Sciatic nerve (tissue), 2 donors: ENCODE results near the gene ADAMTS9. TPM values are rescaled to one million over a fixed set of nuclear protein-coding genes. Genes with fewer than 3 reads are reported as not detected.

Experiments
- ATAC-seq: fragments of 200-7000 bp; cut with Tn5 transposase; one replicate; pipeline ENCODE4 v1.9.1; 2020; ENCODE audit warnings: mild to moderate bottlenecking, moderate library complexity
- DNase-seq: peaks from one replicate; pipeline ENCODE4 v3.0.0-alpha.2; 2020; ENCODE audit warnings: low spot score
- intact Hi-C: fragments of 100-400 bp; cut with DNase I; formaldehyde crosslinking; loops from one replicate; pipeline ENCODE4 v1.14.2; 2022
- total RNA-seq: library from RNA; stranded (reverse); fragmentation: NEBNext Ultra II Directional; extraction: Animal tissue kit (Norgen Biotek cat#: 25700); gene quantifications from one replicate; pipeline ENCODE4 v1.2.1, GENCODE V29; 2021
- donor health status: DM: no; HTN: no; CAD: no.
- donor health status: DM: no; HTN: no; CAD: no.

The ADAMTS9 gene
- 185 TPM for total RNA-seq

- peak; percentile 90 for DNase-seq
Observed at GRCh38 chr3:64687781-64688604, at the start of gene ADAMTS9. Gene ADAMTS9 (minus strand): TSS chr3:64688000. CDS start chr3:64687657, 343 bp downstream.

DNA sequence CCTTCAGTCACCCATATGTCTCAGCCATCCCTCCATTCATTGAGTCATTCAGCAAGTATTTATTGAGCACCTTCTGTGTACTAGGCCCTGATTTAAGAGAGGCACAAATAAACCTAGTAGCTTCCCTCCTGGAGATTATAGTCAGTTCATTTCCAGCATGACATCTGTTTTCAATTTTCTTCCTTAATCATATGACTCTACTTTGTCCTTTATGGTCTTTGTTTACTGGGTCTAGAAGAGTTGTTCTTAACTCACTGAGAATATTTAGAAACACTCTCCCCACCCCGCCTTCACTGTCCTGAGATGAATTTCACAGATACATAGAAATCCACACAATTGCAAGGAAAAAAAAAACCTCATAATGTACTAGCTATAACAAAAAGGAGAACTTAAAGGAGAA lies 44.8 kb upstream of the ADAMTS9 start:
- no peak for DNase-seq
- peak; percentile 65 for ATAC-seq
- intact Hi-C loops, result no loop called here

More at GRCh38 chr3:64687781-64688604, at the start of gene ADAMTS9:
- intact Hi-C loops, result loop anchor here (2.0 to 10.0 kb wide), 2 partner anchors 483 to 747 kb away; no protein-coding TSS in a partner anchor
- ATAC-seq, result peak; percentile 31

DNA sequence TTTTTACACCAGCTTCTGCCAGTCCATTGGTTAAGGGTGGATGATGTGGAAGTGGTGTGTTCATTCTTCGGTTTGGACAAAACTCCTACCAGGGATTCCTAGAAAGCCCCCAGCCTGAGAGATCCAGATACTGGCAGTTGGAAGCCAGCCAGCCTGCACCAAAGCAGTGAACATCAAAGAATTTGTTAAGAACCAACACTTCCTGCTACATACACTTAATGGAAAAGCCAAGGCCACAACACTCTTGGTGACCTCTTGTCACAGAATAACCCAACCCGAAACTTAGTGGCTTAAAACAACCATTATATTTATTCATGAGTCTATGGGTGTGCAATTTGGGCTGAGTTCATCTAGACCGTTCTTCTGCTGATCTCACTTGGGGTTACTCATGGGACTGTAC lies 42.9 kb upstream of the ADAMTS9 start:
- ATAC-seq (no peak), DNase-seq (no peak)
- intact Hi-C loops, result no loop called here

- intact Hi-C loops, result no loop called here
- ATAC-seq (no peak), DNase-seq (no peak)
Observed at GRCh38 chr3:64728994-64729393, 41.2 kb upstream of the ADAMTS9 start.

- intact Hi-C loops, result no loop called here
- ATAC-seq, result no peak
Observed at GRCh38 chr3:64728428-64728827, 40.6 kb upstream of the ADAMTS9 start.

GRCh38 chr3:64726414-64727090 lies 38.8 kb upstream of the ADAMTS9 start:
- ATAC-seq, result no peak
- intact Hi-C loops, result no loop called here
- no peak for DNase-seq

More at GRCh38 chr3:64728428-64728827, 40.6 kb upstream of the ADAMTS9 start:
- DNase-seq, result no peak

GRCh38 chr3:64718976-64719375 lies 31.2 kb upstream of the ADAMTS9 start:
- intact Hi-C loops, result no loop called here
- DNase-seq (no peak), ATAC-seq (no peak)

- intact Hi-C loops, result no loop called here
- no peak for DNase-seq
- ATAC-seq, result no peak
Observed at GRCh38 chr3:64717872-64718613, 30.2 kb upstream of the ADAMTS9 start.

- DNase-seq (no peak), ATAC-seq (peak; percentile 41)
- intact Hi-C loops, result no loop called here
Observed at GRCh38 chr3:64717411-64717810, 29.6 kb upstream of the ADAMTS9 start.

- ATAC-seq (peak; percentile 40), DNase-seq (no peak)
Observed at GRCh38 chr3:64716110-64716710, 28.4 kb upstream of the ADAMTS9 start.

DNA sequence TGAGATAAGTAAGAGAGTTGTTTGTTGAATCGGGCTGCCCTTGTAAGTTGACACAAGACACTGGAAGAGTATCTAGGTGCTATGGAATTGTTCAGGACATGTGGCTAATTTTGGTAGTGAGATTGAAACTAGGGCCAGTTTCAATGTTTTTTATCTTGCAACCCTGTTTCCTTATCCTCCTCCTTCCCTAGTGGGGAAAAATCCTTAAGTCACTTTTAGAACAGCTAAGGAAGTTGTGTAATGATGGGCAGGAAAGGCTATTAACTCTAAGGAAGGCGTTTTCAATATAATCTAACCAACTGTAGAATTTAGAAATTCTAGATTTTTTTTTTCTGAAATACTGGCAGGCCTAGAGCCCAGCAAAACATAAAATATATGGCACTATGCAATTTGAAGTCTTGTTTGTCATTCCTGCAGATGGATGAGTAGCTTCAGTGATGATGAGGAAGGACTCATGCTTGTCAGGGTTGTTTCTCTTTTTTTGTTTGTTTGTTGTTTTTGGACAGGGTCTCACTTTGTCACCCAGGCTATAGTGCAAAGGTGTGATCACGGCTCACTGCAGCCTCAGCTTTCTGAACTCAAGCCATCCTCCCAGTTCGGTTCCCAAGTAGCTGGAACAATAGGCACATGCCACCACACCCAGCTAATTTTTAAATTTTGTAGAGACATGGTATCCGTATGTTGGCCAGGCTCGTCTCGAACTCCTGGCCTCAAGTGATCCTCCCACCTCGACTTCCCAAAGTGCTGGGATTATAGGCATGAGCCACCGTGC lies 27.6 kb upstream of the ADAMTS9 start:
- DNase-seq (no peak), ATAC-seq (no peak)
- intact Hi-C loops, result no loop called here

More at GRCh38 chr3:64716110-64716710, 28.4 kb upstream of the ADAMTS9 start:
- intact Hi-C loops, result no loop called here

DNA sequence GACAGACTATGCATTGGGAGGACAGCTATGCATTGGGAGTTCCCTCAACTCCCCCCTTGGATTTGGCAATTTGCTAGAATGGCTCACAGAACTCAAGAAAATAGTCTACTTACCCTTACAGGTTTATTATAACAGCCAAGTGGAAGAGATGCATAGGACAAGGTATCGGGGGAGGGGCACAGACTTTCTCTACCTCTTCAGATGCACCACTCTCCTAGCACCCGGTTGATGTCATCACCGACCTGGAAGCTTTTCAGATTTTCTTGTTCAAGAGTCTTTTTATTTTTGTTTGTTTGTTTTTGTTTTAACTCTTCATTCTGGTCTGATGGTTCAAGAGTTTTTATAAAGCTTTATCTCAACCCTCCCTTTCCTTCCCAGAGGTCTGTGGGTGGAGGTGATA lies 20.7 kb upstream of the ADAMTS9 start:
- ATAC-seq, result no peak
- intact Hi-C loops, result no loop called here
- no peak for DNase-seq

DNA sequence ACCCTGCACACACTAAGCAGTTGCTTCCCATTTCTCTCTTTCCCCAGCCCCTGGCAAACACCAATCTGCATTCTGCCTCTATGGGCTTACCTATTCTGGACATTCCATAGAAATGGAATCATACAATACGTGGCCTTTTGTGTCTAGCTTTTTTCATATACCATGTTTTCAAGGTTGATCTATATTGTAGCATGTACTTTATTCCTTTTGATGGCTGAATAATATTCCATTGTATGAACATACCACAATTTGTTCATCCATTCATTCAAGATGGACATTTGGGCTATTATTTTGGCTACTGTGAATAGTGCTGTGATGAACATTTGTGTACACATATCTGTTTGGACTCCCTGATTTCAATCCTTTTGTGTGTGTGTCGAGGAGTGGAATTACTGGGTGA lies 18.1 kb upstream of the ADAMTS9 start:
- ATAC-seq, result no peak
- intact Hi-C loops, result no loop called here
- DNase-seq, result no peak

GRCh38 chr3:64696896-64697295 lies 9.1 kb upstream of the ADAMTS9 start:
- DNase-seq (no peak), ATAC-seq (no peak)
- intact Hi-C loops, result no loop called here

GRCh38 chr3:64694114-64694513 lies 6.3 kb upstream of the ADAMTS9 start:
- no peak for ATAC-seq
- no peak for DNase-seq
- intact Hi-C loops, result no loop called here

- DNase-seq (no peak), ATAC-seq (no peak)
- intact Hi-C loops, result no loop called here
Observed at GRCh38 chr3:64693031-64693430, 5.2 kb upstream of the ADAMTS9 start.

DNA sequence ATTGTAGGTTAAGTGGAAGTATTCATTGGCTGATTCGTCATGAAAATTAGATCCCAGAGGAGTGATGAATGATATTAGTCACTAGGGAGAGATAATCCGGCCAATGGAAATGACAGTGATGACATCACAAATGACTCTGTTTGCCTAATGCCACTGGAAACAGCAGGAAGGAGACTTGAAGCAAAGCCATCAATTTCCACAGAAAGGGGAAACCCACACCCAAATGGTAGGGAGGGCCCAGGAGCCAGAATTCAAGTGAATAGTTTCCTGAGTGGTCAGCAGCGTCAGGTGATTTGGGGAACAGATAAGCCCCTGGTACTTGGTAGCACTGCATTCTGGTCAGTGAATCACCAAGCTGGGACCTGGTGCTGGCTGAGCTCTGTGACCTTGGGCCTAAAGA lies 3.3 kb upstream of the ADAMTS9 start:
- no peak for DNase-seq
- intact Hi-C loops, result no loop called here

GRCh38 chr3:64687086-64687780 lies 567 bp downstream of the ADAMTS9 start:
- intact Hi-C loops, result loop anchor here (2.0 to 10.0 kb wide), 2 partner anchors 484 to 748 kb away; no protein-coding TSS in a partner anchor
- ATAC-seq (no peak), DNase-seq (no peak)

More for the DNA sequence above, 3.3 kb upstream of the ADAMTS9 start:
- no peak for ATAC-seq
